ENCODE results near the gene TMEM135.

TMEM135 gene

DNA sequence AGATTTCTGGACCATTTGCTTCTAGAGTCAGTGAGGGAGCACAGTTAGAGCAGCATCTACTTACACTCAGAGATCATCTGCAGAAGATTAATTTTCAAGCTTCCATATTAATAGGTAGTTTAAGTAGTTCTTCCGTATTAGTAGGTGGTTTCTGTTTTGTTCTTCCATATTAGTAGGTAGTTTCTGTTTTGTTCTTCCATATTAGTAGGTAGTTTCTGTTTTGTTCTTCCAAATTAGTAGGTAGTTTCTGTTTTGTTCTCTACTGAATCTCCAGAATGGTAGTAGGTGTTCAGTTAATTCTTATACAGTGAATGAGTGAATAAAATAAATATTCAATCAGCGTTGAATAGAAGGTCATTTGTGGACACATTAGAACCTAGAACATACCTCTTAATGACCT lies 175.7 kb downstream of the TMEM135 start:
- Histone ChIP-seq H3K36me3 (ENCODE audit: control insufficient read depth in 1 of 2, insufficient read depth in 2 of 2, low read depth in 1 of 2, low read length in 2 of 2) (no peaks in the 10 kb centered on the region), H3K9me3 (ENCODE audit: control insufficient read depth, low read length) (no peaks in the 10 kb centered on the region), H3K9ac (ENCODE audit: low read length) (no peak overlapping the region), H2AFZ (ENCODE audit: low read depth, low read length) (no peak overlapping the region), H3K4me1 (ENCODE audit: control insufficient read depth, insufficient read depth, low read depth, low read length) (no peaks in the 10 kb centered on the region), H2BK12ac (ENCODE audit: low read length in 2 of 2) (no peak overlapping the region), H3K27me3 (ENCODE audit: control insufficient read depth in 1 of 2, insufficient read depth in 1 of 2, low read length in 2 of 2) (no peaks in the 10 kb centered on the region), H2AK5ac (ENCODE audit: low read length, severe bottlenecking) (no peak overlapping the region), H3K23ac (ENCODE audit: low read length in 2 of 2) (no peak overlapping the region), H3K79me1 (replicated peaks; ENCODE audit: low read length, poor library complexity, severe bottlenecking) (peaks cover 12% of the 10 kb centered on the region), H3K14ac (ENCODE audit: low read length in 2 of 2) (no peak overlapping the region), H2BK15ac (ENCODE audit: low read depth, poor library complexity, severe bottlenecking) (no peak overlapping the region), H3K18ac (ENCODE audit: low read depth in 1 of 2, low read length in 2 of 2) (no peak overlapping the region), H2BK120ac (ENCODE audit: low read depth, low read length) (no peak overlapping the region), H3K4me2 (ENCODE audit: low read length, poor library complexity, severe bottlenecking) (no peak overlapping the region), H3K27ac (ENCODE audit: low read length, poor library complexity, severe bottlenecking) (no peak overlapping the region), H3K4ac (ENCODE audit: low read depth in 1 of 2, low read length in 2 of 2) (no peak overlapping the region), H4K91ac (ENCODE audit: low read length) (no peak overlapping the region), H2BK5ac (ENCODE audit: low read depth, low read length, poor library complexity, severe bottlenecking) (no peak overlapping the region), H3K4me3 (ENCODE audit: insufficient read depth in 1 of 2, low read depth in 1 of 2, low read length in 2 of 2) (no peak overlapping the region), H4K8ac (ENCODE audit: low read length) (no peak overlapping the region)
- WGBS, result 94% methylated on average over 1 of the region's 2 CpGs
- no peak for DNase-seq

DNA sequence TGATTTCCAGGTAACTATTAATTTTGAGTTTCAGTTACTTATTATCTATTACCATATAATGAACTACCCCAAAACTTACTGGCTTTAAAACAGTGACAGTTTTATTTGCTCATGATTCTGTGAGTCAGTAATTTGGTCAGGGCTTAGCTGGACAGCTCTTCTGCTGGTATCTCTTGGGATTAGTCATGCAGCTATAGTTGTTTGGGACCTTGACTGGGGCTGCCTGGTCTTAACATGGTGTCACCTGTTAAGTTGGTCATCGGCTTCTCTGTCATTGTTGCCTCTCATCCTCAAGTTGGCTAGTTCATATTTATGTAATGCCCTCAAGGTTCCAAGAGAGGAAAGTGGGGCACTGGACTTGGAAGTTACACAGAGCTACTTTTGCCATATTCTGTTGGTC lies 177.5 kb downstream of the TMEM135 start:
- Histone ChIP-seq H3K27me3 (ENCODE audit: control insufficient read depth in 1 of 2, insufficient read depth in 1 of 2, low read length in 2 of 2) (no peaks in the 10 kb centered on the region), H3K4me1 (ENCODE audit: control insufficient read depth, insufficient read depth, low read depth, low read length) (no peaks in the 10 kb centered on the region), H3K18ac (ENCODE audit: low read depth in 1 of 2, low read length in 2 of 2) (no peak overlapping the region), H2AFZ (ENCODE audit: low read depth, low read length) (no peak overlapping the region), H2BK12ac (ENCODE audit: low read length in 2 of 2) (no peak overlapping the region), H3K79me1 (replicated peaks; ENCODE audit: low read length, poor library complexity, severe bottlenecking) (peaks cover 15% of the 10 kb centered on the region), H2AK5ac (ENCODE audit: low read length, severe bottlenecking) (no peak overlapping the region), H3K9me3 (ENCODE audit: control insufficient read depth, low read length) (no peaks in the 10 kb centered on the region), H4K91ac (ENCODE audit: low read length) (no peak overlapping the region), H3K4me2 (ENCODE audit: low read length, poor library complexity, severe bottlenecking) (no peak overlapping the region), H3K23ac (ENCODE audit: low read length in 2 of 2) (no peak overlapping the region), H4K8ac (ENCODE audit: low read length) (no peak overlapping the region), H2BK5ac (ENCODE audit: low read depth, low read length, poor library complexity, severe bottlenecking) (no peak overlapping the region), H2BK120ac (ENCODE audit: low read depth, low read length) (no peak overlapping the region), H3K27ac (ENCODE audit: low read length, poor library complexity, severe bottlenecking) (no peak overlapping the region), H2BK15ac (ENCODE audit: low read depth, poor library complexity, severe bottlenecking) (no peak overlapping the region), H3K4ac (ENCODE audit: low read depth in 1 of 2, low read length in 2 of 2) (no peak overlapping the region), H3K9ac (ENCODE audit: low read length) (no peak overlapping the region), H3K4me3 (ENCODE audit: insufficient read depth in 1 of 2, low read depth in 1 of 2, low read length in 2 of 2) (no peak overlapping the region), H3K14ac (ENCODE audit: low read length in 2 of 2) (no peak overlapping the region), H3K36me3 (ENCODE audit: control insufficient read depth in 1 of 2, insufficient read depth in 2 of 2, low read depth in 1 of 2, low read length in 2 of 2) (no peaks in the 10 kb centered on the region)
- 90% methylated on average over 1 of the region's 1 CpG for WGBS
- no peak for DNase-seq

DNA sequence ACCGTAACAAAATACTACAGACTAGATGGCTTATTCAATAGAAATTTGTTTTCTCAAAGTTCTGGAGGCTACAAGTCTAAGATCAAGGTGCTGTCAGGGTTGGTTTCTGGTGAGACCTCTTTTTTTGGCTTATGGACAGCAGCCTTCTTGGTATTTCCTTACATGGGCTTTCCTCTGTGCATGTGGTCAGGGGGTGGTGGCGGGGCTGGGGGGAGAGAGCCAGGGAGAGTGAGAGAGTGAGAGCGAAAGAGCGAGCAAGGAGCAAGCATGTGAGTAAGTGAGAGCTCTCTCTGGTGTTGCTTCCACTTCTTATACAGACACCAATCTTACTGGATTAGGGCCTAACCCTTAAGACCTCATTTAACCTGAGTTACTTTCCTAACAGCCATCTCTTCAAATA lies 181.5 kb downstream of the TMEM135 start:
- no peak overlapping the region for H2AFZ ChIP-seq (ENCODE audit: low read depth, low read length)
- H3K9ac ChIP-seq (ENCODE audit: low read length), result no peak overlapping the region
- no peak overlapping the region for H3K18ac ChIP-seq (ENCODE audit: low read depth in 1 of 2, low read length in 2 of 2)
- H3K36me3 ChIP-seq (ENCODE audit: control insufficient read depth in 1 of 2, insufficient read depth in 2 of 2, low read depth in 1 of 2, low read length in 2 of 2), result no peaks in the 10 kb centered on the region
- H3K14ac ChIP-seq (ENCODE audit: low read length in 2 of 2), result no peak overlapping the region
- no peak overlapping the region for H4K91ac ChIP-seq (ENCODE audit: low read length)
- no peak overlapping the region for H3K27ac ChIP-seq (ENCODE audit: low read length, poor library complexity, severe bottlenecking)
- no peak for DNase-seq
- WGBS, result no CpG with 5 or more reads among the region's 4 CpGs
- no peaks in the 10 kb centered on the region for H3K27me3 ChIP-seq (ENCODE audit: control insufficient read depth in 1 of 2, insufficient read depth in 1 of 2, low read length in 2 of 2)
- no peak overlapping the region for H2BK12ac ChIP-seq (ENCODE audit: low read length in 2 of 2)
- no peak overlapping the region for H3K23ac ChIP-seq (ENCODE audit: low read length in 2 of 2)
- no peak overlapping the region for H3K4me2 ChIP-seq (ENCODE audit: low read length, poor library complexity, severe bottlenecking)
- no peak overlapping the region for H3K4ac ChIP-seq (ENCODE audit: low read depth in 1 of 2, low read length in 2 of 2)
- H3K4me3 ChIP-seq (ENCODE audit: insufficient read depth in 1 of 2, low read depth in 1 of 2, low read length in 2 of 2), result no peak overlapping the region
- no peak overlapping the region for H2BK120ac ChIP-seq (ENCODE audit: low read depth, low read length)
- peaks cover 14% of the 10 kb centered on the region for H3K79me1 ChIP-seq (replicated peaks; ENCODE audit: low read length, poor library complexity, severe bottlenecking)
- no peak overlapping the region for H2AK5ac ChIP-seq (ENCODE audit: low read length, severe bottlenecking)
- H4K8ac ChIP-seq (ENCODE audit: low read length), result no peak overlapping the region
- no peak overlapping the region for H2BK5ac ChIP-seq (ENCODE audit: low read depth, low read length, poor library complexity, severe bottlenecking)
- H3K4me1 ChIP-seq (ENCODE audit: control insufficient read depth, insufficient read depth, low read depth, low read length), result no peaks in the 10 kb centered on the region
- no peak overlapping the region for H2BK15ac ChIP-seq (ENCODE audit: low read depth, poor library complexity, severe bottlenecking)
- no peaks in the 10 kb centered on the region for H3K9me3 ChIP-seq (ENCODE audit: control insufficient read depth, low read length)

DNA sequence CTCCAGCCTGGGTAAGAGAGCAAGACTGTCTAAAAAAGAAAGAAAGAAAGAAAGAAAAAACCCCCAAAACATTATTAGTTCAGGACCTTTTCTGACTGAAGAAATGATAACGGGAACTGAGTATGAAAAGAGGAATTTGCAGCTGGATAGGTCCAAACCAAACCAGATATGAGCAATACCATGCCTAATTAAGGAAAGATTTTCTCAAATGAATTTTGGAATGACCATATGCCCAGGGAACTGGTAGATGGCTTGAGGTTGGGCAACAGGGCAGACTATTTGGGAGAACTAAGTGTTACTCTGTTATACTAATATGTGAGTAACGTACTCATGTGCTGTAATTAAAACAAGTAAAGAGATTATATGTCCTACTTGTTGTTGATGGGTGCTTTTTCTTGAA lies 186.1 kb downstream of the TMEM135 start:
- Histone ChIP-seq H2AFZ (ENCODE audit: low read depth, low read length) (no peak overlapping the region), H3K27ac (ENCODE audit: low read length, poor library complexity, severe bottlenecking) (no peak overlapping the region), H3K23ac (ENCODE audit: low read length in 2 of 2) (no peak overlapping the region), H3K14ac (ENCODE audit: low read length in 2 of 2) (no peak overlapping the region), H3K4me2 (ENCODE audit: low read length, poor library complexity, severe bottlenecking) (no peak overlapping the region), H4K8ac (ENCODE audit: low read length) (no peak overlapping the region), H3K9ac (ENCODE audit: low read length) (no peak overlapping the region), H3K9me3 (ENCODE audit: control insufficient read depth, low read length) (no peaks in the 10 kb centered on the region), H2BK120ac (ENCODE audit: low read depth, low read length) (no peak overlapping the region), H3K36me3 (ENCODE audit: control insufficient read depth in 1 of 2, insufficient read depth in 2 of 2, low read depth in 1 of 2, low read length in 2 of 2) (no peaks in the 10 kb centered on the region), H2BK5ac (ENCODE audit: low read depth, low read length, poor library complexity, severe bottlenecking) (no peak overlapping the region), H3K4me3 (ENCODE audit: insufficient read depth in 1 of 2, low read depth in 1 of 2, low read length in 2 of 2) (no peak overlapping the region), H3K18ac (ENCODE audit: low read depth in 1 of 2, low read length in 2 of 2) (no peak overlapping the region), H3K79me1 (replicated peaks; ENCODE audit: low read length, poor library complexity, severe bottlenecking) (peaks cover 3% of the 10 kb centered on the region), H3K27me3 (ENCODE audit: control insufficient read depth in 1 of 2, insufficient read depth in 1 of 2, low read length in 2 of 2) (no peaks in the 10 kb centered on the region), H3K4ac (ENCODE audit: low read depth in 1 of 2, low read length in 2 of 2) (no peak overlapping the region), H2AK5ac (ENCODE audit: low read length, severe bottlenecking) (no peak overlapping the region), H2BK15ac (ENCODE audit: low read depth, poor library complexity, severe bottlenecking) (no peak overlapping the region), H3K4me1 (ENCODE audit: control insufficient read depth, insufficient read depth, low read depth, low read length) (no peaks in the 10 kb centered on the region), H2BK12ac (ENCODE audit: low read length in 2 of 2) (no peak overlapping the region), H4K91ac (ENCODE audit: low read length) (no peak overlapping the region)
- WGBS, result 100% methylated on average over 2 of the region's 2 CpGs
- DNase-seq, result no peak

Data from mesenchymal stem cell (in vitro differentiated cells and primary cell).